MV-4-11 (cell line): ENCODE data around the gene IDH3B.
A peak's percentile ranks its signal among the peaks of the same experiment; 100 is the strongest.
"Not testable (repeated sequence)": the region's sequence is repeated elsewhere in the genome, so short reads cannot be mapped to it uniquely, and the experiment has no call there.

ENCODE experiments used
- DNase-seq: peaks from one replicate; lab custom pipeline; 2025; lab: John Stamatoyannopoulos, UW

The IDH3B gene

DNA sequence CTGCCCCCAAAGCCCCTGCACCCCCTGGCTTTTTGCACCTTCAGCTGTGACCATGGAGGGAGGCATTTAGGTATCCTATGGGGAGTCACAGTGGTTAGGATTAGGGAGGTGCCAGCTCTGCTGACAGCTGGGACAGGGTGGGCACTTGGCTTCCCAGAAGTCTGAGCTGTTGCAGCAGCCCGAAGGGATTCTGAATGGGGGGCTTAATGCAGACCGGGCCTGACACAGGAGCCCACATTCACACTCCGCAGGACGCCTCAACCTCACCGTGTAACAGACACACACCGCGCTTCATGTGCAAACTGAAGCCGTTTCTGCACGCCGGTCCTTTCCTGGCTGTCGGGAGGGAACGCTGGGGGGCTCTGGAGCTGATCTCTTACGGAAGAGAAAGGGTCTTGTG, 30.5 kb upstream of the IDH3B start:
- DNase-seq = no peak

DNA sequence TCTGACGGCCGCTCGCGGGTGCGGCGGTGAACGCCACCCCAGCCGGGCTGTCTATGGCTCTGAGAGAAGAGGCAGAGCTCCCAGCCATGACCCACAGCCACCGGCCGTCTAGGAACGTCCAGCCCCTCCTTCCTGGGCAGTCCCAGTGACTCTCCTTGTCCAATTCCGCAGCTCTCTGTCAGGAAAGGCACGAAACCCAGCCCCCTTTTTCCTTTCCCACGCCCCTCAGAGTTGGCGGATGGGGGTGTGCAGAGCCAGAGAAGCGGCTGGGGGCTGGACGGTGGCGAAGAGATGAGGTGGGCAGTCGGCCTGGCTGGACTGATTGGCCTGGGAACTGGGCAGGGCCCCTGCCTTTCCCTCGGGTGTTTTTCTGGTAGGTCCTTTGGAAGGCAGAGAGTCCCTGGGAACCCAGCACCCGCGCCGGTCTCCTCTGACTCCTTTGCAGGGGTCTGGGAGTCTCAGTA, 30.0 kb upstream of the IDH3B start:
- DNase-seq = no peak

DNA sequence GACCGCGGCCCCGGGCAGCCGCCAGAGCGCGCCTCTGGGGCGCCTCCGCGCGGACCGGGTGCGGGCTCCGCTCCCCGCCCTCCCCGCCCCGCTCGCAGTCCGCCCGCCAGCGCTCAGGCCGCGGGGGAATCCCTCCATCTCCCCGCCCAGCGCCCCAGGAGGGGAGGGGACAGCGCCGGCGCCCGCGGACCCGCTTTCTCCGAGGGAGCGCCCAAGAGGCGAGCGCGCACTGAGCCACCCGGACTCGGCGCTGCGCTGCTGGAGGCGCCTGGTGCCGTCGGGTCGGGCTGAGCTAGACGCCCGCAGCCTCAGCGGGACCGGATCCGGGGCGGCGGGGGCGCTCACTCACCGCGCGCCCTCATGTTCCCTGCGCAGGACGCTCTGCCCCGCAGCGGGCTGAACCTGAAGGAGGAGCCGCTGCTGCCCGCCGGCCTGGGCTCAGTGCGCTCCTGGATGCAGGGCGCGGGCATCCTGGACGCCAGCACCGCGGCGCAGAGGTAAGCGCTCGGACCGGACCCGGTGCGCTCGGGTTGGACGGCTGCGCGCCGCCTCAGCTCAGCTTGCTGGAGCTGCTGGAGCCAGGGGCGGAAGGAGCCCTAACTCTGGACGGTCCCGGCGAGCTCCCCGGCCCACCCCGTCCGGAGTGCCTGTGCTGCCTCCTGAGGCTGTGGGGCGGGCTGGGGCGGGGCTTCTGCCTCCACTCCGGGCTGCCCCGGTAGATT, 29.4 kb upstream of the IDH3B start:
- no peak for DNase-seq

DNA sequence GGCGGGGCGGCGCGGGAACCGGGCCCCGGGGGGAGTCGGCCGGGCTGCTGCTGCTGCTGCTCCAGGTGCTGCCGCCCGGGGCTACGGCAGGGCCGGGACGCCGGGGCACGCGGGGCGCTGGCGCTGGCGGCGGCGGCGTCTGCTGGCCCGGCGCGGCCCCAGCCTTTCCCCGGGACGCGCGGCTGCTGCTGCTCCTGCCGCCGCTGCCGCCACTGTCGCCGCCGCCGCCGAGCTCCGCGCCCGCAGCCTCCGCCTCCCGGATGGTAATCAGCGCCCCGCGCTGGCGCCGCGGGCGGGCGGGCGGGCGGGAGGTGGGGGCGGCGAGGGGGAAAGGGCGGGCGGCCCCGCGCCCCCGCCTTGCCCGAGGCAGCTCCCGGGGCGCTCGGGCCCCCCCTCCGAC, 28.9 kb upstream of the IDH3B start:
- DNase-seq = no peak

DNA sequence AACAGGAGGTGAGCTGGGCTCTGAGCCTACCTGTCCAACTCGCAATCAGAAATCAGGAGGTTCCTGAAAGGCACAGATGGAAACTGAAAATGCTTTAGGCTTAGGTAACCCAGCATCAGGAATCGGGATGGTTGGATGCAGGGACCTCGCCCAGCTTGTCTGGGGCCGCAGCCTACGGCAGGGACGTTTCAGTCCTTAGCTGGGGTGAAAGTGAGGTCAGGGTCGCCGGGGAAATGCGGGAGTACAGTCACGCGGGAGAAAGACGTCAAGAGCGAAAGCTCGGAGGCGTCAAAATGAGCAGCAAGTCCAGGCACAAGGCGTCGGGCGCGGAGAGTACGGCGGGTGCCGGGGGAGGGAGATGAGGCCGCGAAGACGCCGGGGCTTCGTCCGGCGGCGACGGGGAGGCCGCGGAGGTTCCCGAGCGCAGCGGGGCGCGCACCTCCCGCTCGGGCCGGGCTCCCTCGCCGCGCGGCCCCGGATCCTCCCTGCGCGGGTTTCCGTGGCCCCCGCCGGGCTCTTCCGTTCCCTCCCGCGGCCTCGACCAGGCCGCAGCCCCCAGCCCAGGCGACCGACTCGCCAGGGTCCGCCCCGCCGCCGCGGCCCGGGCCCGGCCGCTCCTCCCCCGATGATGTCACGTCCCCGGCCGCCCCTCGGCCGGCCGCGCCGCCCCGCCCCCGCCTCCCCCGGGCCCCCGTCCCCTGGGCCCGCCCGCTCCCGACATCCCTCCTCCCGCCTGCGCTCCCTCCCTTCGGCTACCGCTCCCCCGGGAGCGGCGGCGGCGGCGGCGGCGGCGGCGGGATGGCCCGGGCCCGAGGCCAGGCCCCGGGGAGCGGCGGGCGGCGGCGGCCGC, 28.2 kb upstream of the IDH3B start, which contains the start of gene EBF4:
Gene EBF4 (plus strand): TSS at position 745 of the 850 bp plus-strand sequence. CDS start 866 bp downstream, outside the sequence.
- DNase-seq = no peak

DNA sequence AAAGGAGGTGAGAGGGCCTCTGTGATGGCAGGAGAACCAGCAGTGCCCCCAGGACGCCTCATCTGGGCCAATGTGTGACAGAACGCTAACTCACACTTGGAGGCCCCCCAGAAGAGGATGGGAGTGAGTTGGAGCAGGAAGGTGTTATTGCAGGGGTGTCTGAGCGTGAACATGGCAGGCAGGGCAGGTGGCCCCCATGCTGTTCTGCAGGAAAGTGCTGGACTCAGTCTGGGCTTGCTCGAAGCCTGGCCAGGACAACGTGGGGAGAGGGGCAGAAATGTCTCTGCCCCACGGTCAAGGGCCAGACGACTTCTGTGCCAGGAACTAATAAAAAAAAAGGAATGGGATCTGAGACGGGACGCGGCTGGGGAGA, 27.6 kb upstream of the IDH3B start:
- DNase-seq = no peak

DNA sequence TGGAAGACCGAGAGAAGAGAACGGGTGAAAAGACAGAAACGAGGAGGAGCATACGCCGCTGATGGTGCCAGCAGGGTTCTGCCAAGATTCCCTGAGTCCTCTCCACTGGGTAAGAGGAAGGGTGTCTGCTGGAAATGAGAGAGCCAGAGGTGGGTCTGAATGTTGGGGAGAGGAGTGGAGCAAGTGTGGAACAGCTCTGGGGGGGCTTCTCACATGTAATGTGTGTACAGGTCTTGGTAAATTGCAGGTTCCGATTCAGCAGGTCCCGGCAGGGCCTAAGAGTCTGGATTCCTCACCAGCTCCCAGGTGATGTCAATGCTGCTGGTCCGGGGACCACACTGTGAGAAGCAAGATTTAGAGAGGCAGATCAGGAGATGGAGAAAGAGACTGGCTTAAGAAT, 27.1 kb upstream of the IDH3B start:
- no peak for DNase-seq

DNA sequence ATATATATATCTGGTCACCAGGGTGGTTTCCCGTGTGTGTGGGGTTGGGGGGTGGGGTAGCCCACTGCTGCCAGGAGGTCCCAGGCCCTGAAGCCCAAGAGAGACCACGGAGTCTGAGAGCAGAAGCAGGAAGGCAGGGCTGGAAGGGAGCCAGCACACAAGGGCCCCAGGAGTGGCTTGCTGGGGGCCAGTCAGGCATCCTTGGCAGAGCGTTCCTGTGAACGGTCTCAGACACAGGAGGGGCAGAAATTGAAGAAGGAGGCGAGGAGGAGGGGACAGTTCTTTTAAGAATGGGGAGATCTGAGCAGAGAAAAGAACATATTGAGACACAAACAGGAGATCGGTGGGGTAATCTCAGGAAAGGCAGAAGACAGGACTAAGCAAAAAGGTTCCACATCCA, 26.7 kb upstream of the IDH3B start:
- DNase-seq = no peak

DNA sequence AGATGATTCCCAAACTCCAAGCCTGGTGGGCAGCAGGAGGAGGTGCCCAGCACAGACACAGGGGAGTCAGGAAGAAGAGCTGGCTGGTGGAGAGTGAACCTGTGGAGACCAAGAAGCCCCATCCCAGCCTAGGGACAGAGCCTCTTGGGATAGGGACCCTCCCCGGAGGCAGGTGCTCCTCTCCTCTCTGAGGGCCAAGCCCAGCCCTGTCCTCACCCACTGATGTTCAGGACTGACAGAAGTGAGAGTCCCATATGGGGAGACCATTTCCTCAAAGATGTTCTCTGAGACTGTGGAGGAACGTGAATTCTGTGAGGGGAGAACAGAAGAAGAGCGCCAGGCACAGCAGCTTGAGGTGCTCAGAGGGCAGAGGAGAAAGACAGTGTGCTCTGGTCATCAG, 26.2 kb upstream of the IDH3B start:
- DNase-seq = no peak

DNA sequence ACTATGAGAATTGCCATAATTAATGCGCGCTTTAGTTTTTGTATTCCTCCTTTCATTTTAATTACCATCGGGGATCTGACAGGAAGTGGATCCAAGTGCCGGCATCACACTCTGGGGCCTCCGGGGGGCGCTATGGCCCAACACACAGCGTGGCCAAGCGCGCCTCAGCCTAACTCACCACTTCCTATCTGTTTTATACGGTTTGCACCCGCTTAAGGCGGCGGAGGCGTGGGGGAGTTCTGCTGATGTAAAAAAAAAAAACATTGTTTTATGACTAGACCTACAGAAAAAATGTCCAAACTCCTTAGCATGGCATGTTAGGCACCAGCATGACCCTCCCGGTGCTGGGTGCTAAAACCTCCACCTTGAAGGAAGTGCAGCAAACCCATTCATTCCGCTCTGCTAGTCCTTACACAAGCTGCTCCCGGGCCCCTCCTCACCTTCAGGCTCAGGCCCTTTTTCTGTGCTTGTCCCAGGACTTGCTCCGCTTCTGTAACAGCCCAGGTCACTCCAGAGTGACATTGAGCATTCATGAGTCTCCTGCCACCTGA, 24.1 kb upstream of the IDH3B start:
- DNase-seq = peak; percentile 82

DNA sequence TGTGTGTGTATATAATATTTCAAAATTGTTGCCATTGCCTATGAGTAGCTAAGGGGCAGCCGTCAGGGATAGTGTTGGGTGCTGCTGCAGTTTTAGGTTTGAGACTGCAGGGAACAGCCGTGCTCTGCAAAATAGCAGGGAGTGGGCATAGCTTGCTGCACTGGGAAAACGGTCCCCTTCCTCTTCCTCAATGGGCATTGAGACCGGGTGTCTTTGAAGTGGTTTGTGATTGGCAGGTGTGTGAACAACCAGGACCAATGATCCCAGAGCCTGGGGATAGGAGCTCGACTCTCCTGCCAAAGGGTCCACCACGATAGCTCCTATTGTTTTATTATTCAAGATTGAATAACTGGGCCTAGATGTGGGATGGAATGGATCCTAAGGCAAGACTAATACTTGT, 23.5 kb upstream of the IDH3B start:
- DNase-seq = no peak

DNA sequence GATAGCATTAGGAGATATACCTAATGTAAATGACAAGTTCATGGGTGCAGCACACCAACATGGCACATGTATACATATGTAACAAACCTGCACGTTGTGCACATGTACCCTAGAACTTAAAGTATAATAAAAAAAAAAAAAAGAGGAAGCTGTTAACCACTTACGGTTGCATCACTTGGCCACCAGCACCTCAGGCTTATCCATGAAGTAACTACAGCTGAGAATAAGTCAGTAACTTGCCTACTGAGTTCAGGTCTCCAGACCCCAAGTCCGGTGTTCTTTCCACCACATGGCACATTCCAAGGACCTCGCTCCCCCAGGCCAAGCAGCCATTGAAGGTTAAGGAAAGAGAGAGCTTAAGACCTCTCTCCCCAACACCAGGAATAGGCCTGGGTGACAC, 20.8 kb upstream of the IDH3B start:
- DNase-seq = peak; percentile 91

DNA sequence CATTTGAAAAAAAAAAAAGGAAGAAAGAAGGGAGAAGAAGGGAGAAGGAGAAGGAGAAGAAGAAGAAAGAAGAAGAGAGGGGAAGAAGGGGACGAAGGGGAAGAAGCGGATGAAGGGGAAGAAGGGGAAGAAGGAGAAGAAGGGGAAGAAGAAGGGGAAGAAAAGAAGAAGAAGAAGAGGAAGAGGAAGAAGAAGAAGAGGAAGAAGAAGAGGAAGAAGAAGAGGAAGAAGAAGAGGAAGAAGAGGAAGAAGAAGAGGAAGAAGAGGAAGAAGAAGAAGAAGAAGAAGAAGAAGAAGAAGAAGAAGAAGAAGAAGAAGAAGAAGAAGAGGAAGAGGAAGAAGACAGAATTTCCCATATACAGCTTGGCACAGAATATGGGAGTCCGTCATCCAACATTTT, 18.0 kb upstream of the IDH3B start:
- DNase-seq = not testable (repeated sequence)

DNA sequence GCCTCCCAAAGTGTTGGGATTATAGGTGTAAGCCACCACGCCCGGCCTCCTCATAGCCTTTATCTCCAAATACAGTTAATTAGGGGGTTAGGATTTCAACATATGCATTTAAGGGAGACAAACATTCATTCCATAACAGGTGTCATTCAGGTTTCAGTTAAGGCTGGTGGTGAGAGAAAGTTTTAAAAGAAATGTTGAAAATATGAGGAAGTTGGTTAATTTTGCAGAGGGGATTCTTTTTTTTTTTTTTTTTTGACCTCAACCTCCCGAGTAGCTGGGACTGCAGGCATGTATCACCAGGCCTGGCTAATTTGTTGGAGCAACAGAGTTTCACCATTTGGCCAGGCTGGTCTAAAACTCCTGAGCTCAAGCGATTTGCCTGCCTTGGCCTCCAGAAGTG, 16.0 kb upstream of the IDH3B start:
- peak; percentile 62 for DNase-seq

DNA sequence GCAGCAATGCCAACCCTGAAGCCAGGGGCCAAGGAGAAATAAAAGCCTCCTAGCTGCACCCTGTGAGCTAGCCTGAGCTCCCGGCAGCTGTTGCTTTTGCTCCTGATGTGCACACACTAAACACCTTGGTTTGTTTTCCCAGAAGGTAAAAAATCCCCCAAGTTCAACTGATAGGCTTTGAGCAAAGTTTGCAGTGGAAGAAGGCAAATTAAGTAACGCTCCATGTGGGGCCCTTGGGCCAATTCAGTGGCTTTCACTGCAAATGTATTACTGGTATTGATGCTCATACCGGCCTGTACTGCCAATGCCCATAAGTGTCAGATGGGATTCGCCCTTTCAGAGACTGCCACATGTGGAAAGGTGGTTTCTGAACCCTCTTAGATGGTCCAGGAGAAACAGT, 9.4 kb upstream of the IDH3B start:
- no peak for DNase-seq

DNA sequence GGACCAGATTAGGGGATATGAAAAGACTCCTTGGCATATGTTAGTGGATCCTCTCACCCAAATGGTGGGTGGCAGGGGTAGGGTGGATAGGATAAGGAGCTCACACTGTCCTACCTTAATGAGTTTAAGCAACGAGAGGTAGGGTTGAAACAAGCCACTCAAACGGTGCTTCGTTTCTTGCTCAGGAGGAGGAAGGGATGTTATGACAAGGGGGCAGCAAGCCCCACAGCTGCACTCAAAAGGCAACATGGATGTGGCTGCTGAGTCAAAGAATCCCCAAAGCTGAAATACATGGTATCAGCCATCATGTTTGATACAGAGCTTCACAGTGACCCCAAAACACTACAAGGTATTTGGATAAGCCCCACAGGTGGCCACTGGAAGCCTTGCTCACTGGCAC, 8.4 kb upstream of the IDH3B start:
- no peak for DNase-seq

DNA sequence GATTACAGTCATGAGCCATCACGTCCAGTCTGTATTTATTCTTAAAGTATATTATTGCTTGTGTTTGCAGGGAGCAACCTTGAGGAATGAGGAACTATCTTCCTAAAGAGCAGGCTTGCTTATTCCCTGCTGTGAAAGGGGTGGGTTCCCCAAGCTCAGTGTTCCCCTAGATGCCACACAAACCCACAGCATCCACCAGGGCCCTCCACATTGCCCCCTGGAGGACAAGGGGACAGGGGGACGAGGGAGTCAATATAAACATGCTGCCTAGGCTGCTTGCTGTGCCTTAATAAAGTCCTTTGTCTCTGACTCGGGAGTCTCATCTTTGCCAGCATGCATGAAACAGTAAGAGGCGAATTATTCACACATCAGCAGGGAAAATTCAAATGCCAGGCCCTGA, 8.0 kb upstream of the IDH3B start:
- peak; percentile 50 for DNase-seq

DNA sequence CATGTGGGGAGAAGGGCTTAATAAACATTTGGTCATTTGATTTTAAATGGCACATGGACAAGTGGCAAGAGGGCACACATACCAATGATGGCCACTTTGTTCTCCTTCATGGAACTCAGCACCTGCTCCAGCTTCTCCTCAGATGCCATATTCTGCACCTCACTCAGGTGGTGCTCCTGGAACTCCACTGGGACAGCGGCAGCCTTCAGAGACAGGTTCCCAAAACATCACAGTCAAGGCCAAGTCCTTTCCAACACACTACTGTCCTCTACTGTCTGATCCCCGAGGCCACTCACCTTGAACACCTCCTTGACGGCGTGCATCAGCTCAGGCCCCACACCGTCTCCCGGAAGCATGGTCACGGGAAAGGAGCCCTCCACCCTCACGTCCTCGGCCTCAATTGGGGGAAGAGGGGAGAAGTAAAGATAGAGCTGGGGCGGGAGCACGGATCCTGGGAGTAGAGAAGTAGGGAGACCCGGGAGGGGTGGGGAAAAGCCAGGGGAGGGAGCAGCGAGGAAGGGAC, 591 bp downstream of the IDH3B start:
- no peak for DNase-seq

DNA sequence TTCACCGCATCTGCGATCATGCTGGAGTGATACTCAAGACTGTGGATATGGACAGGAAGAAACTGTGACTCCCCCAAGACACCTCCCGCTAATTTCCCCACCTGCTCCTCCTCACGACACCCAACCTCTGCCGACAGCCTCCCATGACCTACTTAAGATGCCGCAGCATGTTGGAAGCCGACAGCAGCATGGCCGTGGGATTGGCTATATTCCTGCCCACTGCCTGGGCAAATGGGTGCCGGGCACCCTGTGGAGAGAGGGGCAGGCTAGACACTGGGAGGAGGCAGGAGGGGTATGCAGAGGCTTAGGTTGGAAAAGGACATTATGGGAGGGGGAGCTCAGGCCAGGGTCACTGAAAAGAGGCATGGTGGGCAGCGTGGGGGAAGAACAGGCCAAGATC, 4.5 kb downstream of the IDH3B start:
- no peak for DNase-seq

DNA sequence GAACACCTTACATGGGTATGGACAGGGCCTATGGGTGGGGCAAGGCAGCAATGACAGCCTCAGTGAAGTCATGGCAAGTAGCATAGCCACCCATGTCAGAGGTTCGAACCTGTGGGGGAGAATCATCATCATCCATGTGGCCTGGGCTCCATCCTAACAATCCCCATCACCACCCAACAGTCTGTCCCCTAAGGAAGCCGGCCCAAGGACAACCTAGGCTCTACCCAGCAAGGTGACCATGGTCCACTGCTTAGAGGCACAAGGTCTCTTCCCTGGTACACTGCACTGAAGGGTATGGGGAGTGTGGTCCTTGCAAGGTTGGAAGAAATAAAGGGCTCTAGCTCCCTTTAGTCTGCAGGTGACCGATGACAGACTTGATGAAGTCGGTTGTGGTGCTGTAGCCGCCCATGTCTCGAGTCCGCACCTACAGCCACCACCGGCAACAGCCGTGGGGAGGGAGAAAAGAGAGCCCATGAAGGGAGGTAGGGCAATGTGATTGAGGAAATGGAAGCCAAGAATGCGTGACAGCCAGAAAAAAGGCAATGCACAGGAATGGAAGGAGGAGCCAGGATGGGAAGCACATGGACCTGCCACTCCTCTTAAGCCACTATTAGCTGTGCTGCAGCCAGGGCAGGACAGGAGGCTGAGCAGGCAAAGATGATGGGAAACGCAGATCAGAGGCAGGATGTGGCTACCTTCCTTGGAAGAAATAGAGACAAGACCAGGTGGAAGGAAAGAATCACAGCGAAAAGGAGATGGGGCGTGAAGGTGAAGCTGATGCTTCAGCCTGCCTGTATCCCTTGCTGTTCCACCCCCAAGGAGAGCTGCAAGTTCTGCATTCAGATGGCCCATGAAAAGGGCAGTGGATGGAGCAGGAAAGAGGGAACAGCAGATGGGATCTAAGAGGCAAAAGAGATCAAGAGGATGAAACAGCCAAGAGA, 5.3 kb downstream of the IDH3B start:
- DNase-seq = peak; percentile 43

DNA sequence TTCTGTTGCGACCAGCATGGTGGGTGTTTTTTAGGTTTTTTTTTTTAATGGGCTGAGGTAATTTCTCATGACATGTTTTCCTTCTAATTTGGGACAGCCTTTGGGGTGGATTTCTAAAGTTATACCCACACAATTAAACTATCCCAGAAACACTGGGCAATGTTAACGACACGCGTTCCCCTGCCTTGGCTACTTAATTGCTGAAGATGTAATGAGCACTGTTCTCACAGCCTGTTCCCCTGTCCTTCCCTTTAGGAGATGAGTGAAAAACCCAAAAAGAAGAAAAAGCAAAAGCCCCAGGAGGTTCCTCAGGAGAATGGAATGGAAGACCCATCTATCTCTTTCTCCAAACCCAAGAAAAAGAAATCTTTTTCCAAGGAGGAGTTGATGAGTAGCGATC, 6.3 kb downstream of the IDH3B start:
- no peak for DNase-seq

DNA sequence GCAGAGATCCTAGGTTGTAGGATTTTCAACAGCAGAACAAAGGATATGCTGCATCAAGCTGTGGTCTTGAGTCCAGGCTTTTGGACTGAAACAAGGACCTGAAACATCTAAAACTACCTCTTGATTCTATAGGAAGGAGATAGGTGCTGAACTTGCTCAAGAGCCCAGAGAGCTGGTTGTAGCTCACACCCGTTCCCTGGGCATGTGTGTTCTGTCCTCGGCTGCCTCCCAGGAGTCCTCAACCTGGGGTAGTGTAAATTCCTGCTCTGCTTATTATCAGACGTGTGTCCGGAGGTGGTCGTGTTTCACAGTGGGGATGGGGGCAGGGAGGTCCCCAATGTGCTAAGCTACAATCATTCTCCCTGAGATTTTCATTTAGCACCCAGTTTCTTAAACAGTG, 6.8 kb downstream of the IDH3B start:
- no peak for DNase-seq
